LNCaP clone FGC (cell line): ENCODE results near the gene CACNA1B.

Experiments
- DNase-seq: peaks from one replicate; pipeline ENCODE4 v3.0.0-alpha.2; 2011; ENCODE audit warnings: low read depth
- H3K4me3 ChIP-seq: 2 replicates; pipeline ENCODE4 v1.5.1; 2011; ENCODE audit warnings: mild to moderate bottlenecking, low read depth, low read length, control low read depth
- CTCF ChIP-seq: IDR thresholded peaks from 2 replicates; pipeline ENCODE4 v1.5.1; 2012; ENCODE audit warnings: mild to moderate bottlenecking; ENCODE audit not compliant: control insufficient read depth, insufficient read depth; ENCODE audit errors: extremely low read depth

Gene CACNA1B

GRCh38 chr9:138070815-138071214 is 193.2 kb downstream of the CACNA1B start:
- no peak for DNase-seq
- TF ChIP-seq CTCF: no peak

GRCh38 chr9:138071292-138071691 is 193.7 kb downstream of the CACNA1B start:
- TF ChIP-seq CTCF: no peak
- DNase-seq: no peak
- no peak overlapping the region for H3K4me3 ChIP-seq

More at GRCh38 chr9:138070815-138071214, 193.2 kb downstream of the CACNA1B start:
- no peak overlapping the region for H3K4me3 ChIP-seq

- H3K4me3 ChIP-seq: no peak overlapping the region
- TF ChIP-seq CTCF: no peak
- DNase-seq: no peak
Measured at GRCh38 chr9:138071731-138072130, 194.1 kb downstream of the CACNA1B start.

GRCh38 chr9:138072161-138072842 is 194.7 kb downstream of the CACNA1B start:
- DNase-seq: no peak
- TF ChIP-seq CTCF: no peak
- no peak overlapping the region for H3K4me3 ChIP-seq

- H3K4me3 ChIP-seq: no peak overlapping the region
- no peak for TF ChIP-seq CTCF
- DNase-seq: no peak
Measured at GRCh38 chr9:138072897-138073296, 195.3 kb downstream of the CACNA1B start.

- DNase-seq: no peak
- TF ChIP-seq CTCF: no peak
- no peak overlapping the region for H3K4me3 ChIP-seq
Measured at GRCh38 chr9:138073408-138073807, 195.8 kb downstream of the CACNA1B start.

GRCh38 chr9:138073808-138074207 is 196.2 kb downstream of the CACNA1B start:
- no peak for TF ChIP-seq CTCF
- H3K4me3 ChIP-seq: no peak overlapping the region
- DNase-seq: no peak
